Mucosa of stomach (tissue), 1 donor: ENCODE data around the gene GPC6.

Source experiments
- H3K27me3 ChIP-seq: one replicate; pipeline ENCODE4 v1.7.0; 2013; ENCODE audit warnings: mild to moderate bottlenecking, low read length; ENCODE audit not compliant: control insufficient read depth, insufficient read depth
- H3K36me3 ChIP-seq: one replicate; pipeline ENCODE4 v1.7.0; 2013; ENCODE audit warnings: low read length; ENCODE audit not compliant: control insufficient read depth, insufficient read depth
- H3K4me1 ChIP-seq: one replicate; pipeline ENCODE4 v1.7.0; 2013; ENCODE audit warnings: mild to moderate bottlenecking, low read length; ENCODE audit not compliant: control insufficient read depth, insufficient read depth
- H3K4me3 ChIP-seq: one replicate; pipeline ENCODE4 v1.7.0; 2013; ENCODE audit warnings: low read length
- H3K9ac ChIP-seq: one replicate; pipeline ENCODE4 v1.7.0; 2013; ENCODE audit warnings: mild to moderate bottlenecking, low read length, moderate library complexity
- H3K9me3 ChIP-seq: one replicate; pipeline ENCODE4 v1.7.0; 2013; ENCODE audit warnings: mild to moderate bottlenecking, low read length, moderate library complexity; ENCODE audit not compliant: control insufficient read depth
- donor health status: Pancreatic carcinoma.

Gene GPC6

DNA sequence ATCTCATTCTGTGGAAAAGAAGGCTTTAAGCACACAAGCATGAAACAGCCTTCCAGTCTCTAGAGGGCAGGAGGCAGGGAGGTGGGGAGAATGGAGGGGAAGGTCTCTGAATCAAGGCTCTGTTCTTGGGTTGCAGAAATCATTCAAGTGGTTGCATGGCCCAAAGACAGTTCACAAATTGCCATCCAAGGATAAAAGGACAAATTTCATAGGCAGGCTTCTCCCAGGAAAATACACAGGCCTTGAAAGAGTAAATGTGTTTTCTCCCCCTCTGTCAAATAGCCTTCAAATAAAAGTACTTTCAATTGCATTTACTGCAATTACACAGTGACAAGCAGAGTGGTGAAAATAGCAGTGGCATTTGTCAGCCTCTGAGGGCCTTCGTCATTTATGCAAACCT is 802.0 kb downstream of the GPC6 start:
- no peak overlapping the region for H3K9ac ChIP-seq
- no peaks in the 10 kb centered on the region for H3K27me3 ChIP-seq
- H3K9me3 ChIP-seq, result no peaks in the 10 kb centered on the region
- H3K4me1 ChIP-seq, result no peaks in the 10 kb centered on the region
- H3K36me3 ChIP-seq, result no peaks in the 10 kb centered on the region
- H3K4me3 ChIP-seq, result no peak overlapping the region

DNA sequence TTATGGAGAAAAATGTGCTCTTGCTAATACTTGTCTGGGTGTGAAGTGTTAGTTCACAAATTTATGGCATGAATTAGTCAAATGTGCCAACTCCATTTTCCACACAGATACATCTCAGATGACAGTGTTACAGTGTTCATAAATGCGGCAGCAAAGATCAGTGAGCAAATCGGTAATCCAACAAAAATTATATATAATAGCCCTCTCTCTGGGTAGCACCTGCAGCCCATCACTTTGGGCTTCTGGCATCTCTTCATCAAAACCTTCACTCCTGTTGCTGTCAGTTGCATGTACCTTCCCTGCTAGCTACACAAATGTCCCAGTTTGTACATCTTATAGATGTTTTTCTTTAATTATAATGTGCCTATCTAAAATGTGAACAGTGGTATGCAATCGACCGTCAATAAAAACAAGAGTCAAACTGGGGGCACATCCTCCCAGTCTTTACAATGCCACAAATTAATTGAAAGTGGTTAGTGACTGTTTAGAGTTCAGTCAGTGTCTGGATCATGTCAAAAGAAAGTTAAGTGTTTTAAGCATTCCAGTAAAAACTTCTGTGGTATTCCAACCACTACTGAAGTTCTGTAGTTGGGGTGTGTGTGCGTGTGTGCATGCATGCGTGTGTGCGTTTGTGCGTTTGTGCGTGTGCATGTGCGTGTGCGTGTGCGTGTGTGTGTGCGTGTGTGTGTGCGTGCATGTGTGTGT is 804.0 kb downstream of the GPC6 start:
- no peaks in the 10 kb centered on the region for H3K36me3 ChIP-seq
- H3K4me1 ChIP-seq, result no peaks in the 10 kb centered on the region
- H3K4me3 ChIP-seq, result no peak overlapping the region
- H3K9ac ChIP-seq, result no peak overlapping the region
- no peaks in the 10 kb centered on the region for H3K9me3 ChIP-seq
- H3K27me3 ChIP-seq, result no peaks in the 10 kb centered on the region

DNA sequence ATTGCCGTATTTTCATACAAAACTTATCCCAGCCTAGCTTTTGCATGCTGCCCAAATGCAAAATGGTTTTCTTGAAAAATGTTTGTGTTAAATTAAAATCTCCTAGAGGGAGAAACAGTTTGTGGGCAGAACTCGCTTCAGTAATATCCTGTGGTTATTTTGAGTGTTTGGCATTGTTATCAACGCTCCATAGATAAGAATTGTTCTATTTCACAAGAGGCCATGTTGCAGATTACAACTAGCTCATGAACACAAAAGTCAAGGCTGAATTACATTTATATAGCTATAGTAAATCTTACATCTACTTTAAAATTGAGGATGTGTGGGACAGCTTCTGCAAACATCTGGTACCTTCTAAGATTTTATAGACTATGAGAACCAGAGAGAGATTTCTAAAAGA is 805.0 kb downstream of the GPC6 start:
- Histone ChIP-seq H3K4me1 (no peaks in the 10 kb centered on the region), H3K9me3 (no peaks in the 10 kb centered on the region), H3K36me3 (no peaks in the 10 kb centered on the region), H3K4me3 (no peak overlapping the region), H3K9ac (no peak overlapping the region), H3K27me3 (no peaks in the 10 kb centered on the region)

DNA sequence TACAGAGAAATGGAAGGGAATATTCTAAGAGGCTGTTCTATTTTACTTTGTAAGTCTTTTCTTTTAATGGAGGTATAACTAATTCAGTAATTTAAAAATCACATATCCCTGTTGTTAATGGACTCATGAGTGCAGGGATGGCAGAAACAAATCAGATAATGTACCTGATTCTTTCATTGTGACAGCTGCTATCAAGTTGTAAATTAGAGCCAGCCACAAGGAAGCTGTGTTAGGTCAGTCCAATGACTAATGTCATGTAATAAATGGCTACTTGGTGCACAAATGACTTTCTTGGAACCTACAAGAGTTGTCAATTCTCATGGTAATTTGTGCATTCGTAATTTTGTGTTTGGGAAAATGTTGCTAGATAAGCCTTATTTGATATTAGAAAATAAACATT is 806.5 kb downstream of the GPC6 start:
- H3K4me3 ChIP-seq, result no peak overlapping the region
- no peaks in the 10 kb centered on the region for H3K36me3 ChIP-seq
- H3K9ac ChIP-seq, result no peak overlapping the region
- H3K27me3 ChIP-seq, result no peaks in the 10 kb centered on the region
- no peaks in the 10 kb centered on the region for H3K4me1 ChIP-seq
- H3K9me3 ChIP-seq, result no peaks in the 10 kb centered on the region

DNA sequence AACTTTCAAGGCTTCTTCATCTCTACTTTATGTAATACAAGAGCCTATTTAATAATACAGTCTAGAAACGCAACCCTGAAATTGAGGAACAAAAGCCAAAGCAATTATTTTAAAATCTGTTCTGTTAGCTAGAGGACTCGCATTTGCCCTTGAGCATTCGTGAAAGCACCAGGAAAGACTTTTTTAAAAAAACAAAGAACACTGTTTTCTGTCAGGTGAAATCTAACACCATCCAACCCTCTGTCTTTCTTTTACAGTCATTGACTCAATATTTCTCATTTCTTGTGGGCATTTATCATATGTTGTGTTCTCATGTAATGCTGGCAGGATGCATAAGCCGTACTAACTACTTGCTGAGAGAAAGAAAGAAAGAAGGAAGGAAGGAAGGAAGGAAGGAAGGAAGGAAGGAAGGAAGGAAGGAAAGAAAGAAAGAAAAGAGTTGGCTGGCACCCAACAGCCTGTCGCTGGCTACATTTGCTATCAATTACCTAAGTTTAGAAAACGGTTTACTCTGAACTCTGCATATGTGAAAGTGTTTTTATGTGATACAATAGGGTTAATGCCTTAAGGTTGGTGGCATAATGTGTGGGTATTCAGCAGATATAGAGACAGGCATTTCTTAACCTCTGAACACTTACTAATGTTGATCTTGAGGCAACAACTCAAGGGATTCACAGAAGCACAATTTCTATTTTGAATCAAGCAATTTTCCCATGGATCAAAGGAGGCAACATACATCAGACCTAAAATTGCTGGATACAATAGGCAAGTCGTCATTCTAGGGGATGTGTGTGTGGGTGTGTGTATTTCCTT is 807.4 kb downstream of the GPC6 start:
- H3K4me1 ChIP-seq, result no peaks in the 10 kb centered on the region
- H3K4me3 ChIP-seq, result no peak overlapping the region
- no peaks in the 10 kb centered on the region for H3K27me3 ChIP-seq

DNA sequence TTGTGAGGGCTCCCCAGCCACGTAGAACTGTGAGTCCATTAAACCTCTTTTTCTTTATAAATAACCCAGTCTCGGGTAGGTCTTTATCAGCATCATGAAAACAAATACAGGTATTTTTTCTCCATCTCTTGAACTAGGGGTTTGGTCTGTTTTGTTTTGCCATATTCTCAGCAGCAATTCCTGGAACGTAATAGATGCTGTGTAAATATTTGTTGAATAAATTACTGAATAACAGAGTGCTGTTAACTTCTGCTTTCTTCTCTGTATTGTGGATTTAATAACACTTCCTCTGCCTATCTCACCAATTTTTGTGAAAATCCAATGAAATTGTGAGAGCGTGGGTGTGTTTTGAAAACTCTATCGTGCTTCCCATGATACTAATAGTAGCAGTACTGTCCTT is 823.4 kb downstream of the GPC6 start:
- Histone ChIP-seq H3K36me3 (no peaks in the 10 kb centered on the region), H3K4me3 (no peak overlapping the region), H3K4me1 (no peaks in the 10 kb centered on the region), H3K9me3 (no peaks in the 10 kb centered on the region), H3K9ac (no peak overlapping the region), H3K27me3 (no peaks in the 10 kb centered on the region)

More for the DNA sequence above, 807.4 kb downstream of the GPC6 start:
- Histone ChIP-seq H3K9ac (no peak overlapping the region), H3K9me3 (no peaks in the 10 kb centered on the region), H3K36me3 (no peaks in the 10 kb centered on the region)

DNA sequence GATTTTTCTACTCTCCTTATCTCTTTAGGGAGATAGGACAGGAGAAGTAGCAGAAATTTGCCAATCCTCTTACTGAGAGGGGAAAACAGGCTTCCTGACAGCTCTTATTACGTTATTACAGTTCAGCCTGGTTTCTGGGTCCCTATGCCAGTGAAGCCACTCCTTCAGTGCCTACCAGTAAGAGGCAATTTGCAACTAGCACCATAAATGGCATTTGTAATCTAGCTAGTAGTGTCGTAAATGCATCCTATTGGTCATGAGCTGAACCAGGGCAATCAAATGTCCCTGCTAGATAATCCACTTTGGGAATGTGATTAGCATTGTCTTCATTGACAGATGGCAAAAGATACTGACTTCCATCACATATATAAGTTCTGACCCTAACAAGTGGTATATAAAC is 824.1 kb downstream of the GPC6 start:
- Histone ChIP-seq H3K4me1 (no peaks in the 10 kb centered on the region), H3K27me3 (no peaks in the 10 kb centered on the region), H3K36me3 (no peaks in the 10 kb centered on the region), H3K4me3 (no peak overlapping the region), H3K9ac (no peak overlapping the region), H3K9me3 (no peaks in the 10 kb centered on the region)

DNA sequence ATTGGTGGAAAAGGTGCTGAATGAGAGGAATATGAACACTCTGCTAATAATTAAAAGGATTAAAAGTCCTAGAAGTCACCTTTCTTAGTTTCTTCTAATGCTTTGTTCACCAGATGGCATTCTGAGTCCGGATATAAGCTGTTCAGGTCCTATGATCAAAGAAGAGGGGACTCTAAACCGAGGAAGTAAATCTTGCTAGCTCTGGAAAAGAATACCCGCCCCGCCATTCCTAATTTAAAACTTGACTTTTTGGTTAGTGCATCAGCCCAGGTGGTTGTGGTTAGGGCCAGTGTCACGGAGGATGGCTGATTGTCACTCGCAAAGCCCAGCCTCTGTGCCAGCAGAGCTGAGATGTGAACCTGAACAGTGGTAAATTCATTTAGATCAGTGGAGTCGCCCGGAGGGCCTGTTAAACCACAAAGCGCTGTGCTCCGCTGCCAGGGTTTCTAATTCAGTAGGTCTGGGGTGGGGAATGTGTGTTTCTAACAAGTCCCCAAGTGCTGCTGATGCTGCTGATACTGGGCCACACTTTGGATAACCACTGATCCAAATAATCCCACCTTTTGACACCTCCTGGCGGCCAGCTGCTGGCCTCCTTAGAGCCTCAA is 827.5 kb downstream of the GPC6 start:
- Histone ChIP-seq H3K27me3 (no peaks in the 10 kb centered on the region), H3K36me3 (no peaks in the 10 kb centered on the region), H3K9me3 (no peaks in the 10 kb centered on the region), H3K4me1 (no peaks in the 10 kb centered on the region), H3K9ac (no peak overlapping the region), H3K4me3 (no peak overlapping the region)

DNA sequence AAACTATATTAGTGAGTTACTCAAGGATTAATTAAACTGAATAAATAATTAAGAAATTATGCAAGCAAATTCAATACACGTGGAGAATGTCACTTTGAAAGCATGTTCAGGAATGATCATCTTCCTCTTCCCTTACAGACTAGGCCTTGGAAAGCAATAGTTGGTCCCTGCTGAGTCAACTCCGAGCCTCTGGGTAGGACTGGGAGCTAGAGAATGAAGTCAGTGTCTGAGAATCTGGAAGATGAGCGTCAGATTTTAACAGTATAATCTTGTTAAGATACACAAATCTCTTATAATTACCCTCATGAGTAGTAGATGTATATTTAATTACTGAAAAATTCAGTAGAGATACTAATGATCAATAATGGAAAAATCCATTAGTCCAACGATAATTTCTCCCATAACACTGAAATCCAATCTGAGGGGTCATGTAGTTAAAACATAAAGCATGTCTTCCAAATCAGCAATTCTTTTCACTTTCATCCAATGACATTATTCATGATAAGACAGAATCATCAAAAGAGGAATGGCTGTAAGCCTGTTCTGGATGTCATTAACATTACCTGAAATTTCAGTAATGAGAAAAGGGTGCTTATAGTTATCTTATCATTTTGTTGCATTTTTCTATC is 829.9 kb downstream of the GPC6 start:
- Histone ChIP-seq H3K4me3 (no peak overlapping the region), H3K27me3 (no peaks in the 10 kb centered on the region), H3K9ac (no peak overlapping the region)

DNA sequence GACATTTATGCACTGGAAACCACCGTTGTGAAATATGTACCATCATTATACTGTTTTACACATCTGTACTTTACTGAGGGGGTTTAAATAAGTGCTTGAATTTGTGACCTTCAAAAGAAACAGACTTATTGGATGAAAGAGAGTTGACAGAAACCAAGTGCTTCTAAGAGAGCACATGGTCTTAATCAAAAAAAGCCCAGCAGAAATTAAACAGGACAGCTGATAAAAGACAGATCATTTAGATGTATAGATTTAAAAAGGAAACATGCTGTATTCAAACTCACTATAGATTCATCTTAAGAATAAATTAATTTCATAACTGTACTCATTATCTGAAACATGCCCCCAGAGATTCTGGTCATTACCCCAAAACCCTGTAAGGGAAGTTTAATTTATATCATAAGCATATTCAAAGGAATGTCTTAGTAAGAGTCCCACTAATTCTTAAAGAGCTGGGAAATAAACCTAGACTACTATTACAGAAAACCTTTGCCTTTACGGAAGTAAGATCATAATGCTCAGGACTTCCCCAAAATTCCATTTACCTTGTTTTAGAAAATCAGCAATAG is 831.1 kb downstream of the GPC6 start:
- no peaks in the 10 kb centered on the region for H3K9me3 ChIP-seq
- H3K36me3 ChIP-seq, result no peaks in the 10 kb centered on the region
- H3K9ac ChIP-seq, result no peak overlapping the region
- H3K27me3 ChIP-seq, result no peaks in the 10 kb centered on the region
- H3K4me1 ChIP-seq, result no peaks in the 10 kb centered on the region
- no peak overlapping the region for H3K4me3 ChIP-seq

More for the DNA sequence above, 829.9 kb downstream of the GPC6 start:
- Histone ChIP-seq H3K4me1 (no peaks in the 10 kb centered on the region), H3K9me3 (no peaks in the 10 kb centered on the region), H3K36me3 (no peaks in the 10 kb centered on the region)

DNA sequence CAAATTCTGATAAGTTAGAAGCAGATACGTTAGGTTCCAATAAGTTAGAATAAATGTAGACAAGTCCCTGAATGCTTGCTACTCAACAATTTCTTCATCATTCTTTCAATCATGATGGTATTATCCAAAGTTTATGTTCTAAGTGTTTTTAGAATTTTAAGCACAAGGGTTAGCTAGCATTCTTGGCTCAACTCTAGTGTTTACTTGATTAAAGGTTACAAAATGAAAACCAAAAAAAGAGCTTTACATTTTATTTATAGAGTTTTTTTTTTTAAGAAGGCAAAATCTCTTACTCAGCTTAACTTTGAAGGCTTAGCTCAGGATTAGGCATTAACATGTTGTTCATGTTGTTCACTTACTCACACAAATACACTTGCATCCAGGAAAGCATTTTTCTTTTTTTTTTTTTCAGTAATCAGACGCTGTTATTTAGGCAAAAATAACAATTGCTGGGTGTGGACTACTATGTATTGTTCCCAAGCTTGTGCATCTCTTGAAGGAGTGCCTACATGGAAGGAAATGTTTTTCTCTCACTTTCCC is 832.3 kb downstream of the GPC6 start:
- no peaks in the 10 kb centered on the region for H3K4me1 ChIP-seq
- H3K9ac ChIP-seq, result no peak overlapping the region
- H3K4me3 ChIP-seq, result no peak overlapping the region
- H3K36me3 ChIP-seq, result no peaks in the 10 kb centered on the region
- no peaks in the 10 kb centered on the region for H3K9me3 ChIP-seq
- no peaks in the 10 kb centered on the region for H3K27me3 ChIP-seq
